Measurements from ENCODE around the gene GOLM1. TPM values are rescaled to one million over a fixed set of nuclear protein-coding genes. Genes with fewer than 3 reads are reported as not detected.

The GOLM1 gene
- total RNA-seq, 2 donors from 2014 or later = 17.8 to 20.4 TPM

DNA sequence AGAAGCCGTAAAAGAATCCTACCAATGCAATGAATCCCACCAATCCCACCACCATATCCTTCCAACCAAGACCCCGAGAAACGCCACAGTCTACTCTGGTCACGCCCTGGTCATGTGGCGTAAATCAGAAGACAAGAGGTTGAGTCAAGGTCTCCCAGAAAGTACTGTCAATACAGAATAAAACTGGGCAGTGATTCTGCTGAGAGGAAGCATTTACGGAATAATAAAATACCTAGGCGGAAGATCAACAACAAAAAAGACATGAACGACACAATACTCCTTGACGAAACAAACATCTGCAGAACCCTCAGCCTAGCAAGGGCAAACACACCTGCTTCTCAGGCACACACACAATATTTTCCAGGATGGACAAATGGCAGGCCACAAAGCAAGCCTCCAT lies 62.8 kb downstream of the GOLM1 start:
- no peaks in the 10 kb centered on the region for H3K9me3 ChIP-seq
- TF ChIP-seq, protein P1, sequence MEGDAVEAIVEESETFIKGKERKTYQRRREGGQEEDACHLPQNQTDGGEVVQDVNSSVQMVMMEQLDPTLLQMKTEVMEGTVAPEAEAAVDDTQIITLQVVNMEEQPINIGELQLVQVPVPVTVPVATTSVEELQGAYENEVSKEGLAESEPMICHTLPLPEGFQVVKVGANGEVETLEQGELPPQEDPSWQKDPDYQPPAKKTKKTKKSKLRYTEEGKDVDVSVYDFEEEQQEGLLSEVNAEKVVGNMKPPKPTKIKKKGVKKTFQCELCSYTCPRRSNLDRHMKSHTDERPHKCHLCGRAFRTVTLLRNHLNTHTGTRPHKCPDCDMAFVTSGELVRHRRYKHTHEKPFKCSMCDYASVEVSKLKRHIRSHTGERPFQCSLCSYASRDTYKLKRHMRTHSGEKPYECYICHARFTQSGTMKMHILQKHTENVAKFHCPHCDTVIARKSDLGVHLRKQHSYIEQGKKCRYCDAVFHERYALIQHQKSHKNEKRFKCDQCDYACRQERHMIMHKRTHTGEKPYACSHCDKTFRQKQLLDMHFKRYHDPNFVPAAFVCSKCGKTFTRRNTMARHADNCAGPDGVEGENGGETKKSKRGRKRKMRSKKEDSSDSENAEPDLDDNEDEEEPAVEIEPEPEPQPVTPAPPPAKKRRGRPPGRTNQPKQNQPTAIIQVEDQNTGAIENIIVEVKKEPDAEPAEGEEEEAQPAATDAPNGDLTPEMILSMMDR (IDR thresholded peaks at IDR 0.05) = no peak
- no peak overlapping the region for H3K4me3 ChIP-seq
- no peaks in the 10 kb centered on the region for H3K27me3 ChIP-seq (replicated peaks; ENCODE audit: insufficient read depth)
- DNase-seq (ENCODE audit: low spot score) = no peak
- no peak for ATAC-seq (ENCODE audit: insufficient number of reproducible peaks, low FRiP score, low read depth)
- H3K27ac ChIP-seq = no peak overlapping the region
- H3K4me1 ChIP-seq (ENCODE audit: control insufficient read depth in 1 of 2, low read depth in 2 of 2) = no peaks in the 10 kb centered on the region
- H3K36me3 ChIP-seq = no peaks in the 10 kb centered on the region

DNA sequence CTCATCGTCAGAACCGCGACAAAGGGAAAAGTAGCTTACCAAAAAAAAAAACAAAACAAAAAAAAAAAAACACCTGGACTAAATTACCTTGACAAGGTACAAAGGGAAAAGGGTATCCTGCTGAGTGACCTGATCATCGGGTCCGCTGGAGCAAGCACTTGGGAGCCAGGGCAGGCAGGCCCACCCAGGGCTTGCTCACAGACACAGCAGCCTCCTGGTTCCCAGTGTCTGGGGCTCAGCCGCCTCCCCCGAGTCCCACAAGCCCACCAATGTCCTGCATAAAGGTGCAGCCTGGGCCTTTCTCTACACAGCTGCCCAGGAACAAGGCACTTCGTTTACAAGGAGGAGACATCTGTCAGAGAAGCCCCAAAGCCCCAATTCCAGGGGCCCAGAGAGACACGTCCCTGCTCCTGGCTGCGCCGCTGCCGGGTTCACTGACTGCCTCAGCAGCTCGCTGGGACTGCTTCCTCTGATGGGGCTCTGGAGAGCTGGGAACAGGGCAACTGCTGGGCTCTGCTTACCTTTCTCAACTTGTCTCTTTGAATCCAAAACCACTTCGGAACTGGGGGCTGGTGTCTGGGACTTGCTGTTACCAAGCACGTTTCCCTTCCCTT lies 63.4 kb downstream of the GOLM1 start:
- no peak for ATAC-seq (ENCODE audit: insufficient number of reproducible peaks, low FRiP score, low read depth)
- Histone ChIP-seq H3K9me3 (no peaks in the 10 kb centered on the region), H3K4me1 (ENCODE audit: control insufficient read depth in 1 of 2, low read depth in 2 of 2) (no peaks in the 10 kb centered on the region), H3K27ac (no peak overlapping the region), H3K36me3 (no peaks in the 10 kb centered on the region), H3K27me3 (replicated peaks; ENCODE audit: insufficient read depth) (no peaks in the 10 kb centered on the region), H3K4me3 (no peak overlapping the region)
- no peak for DNase-seq (ENCODE audit: low spot score)
- TF ChIP-seq, protein P1 (IDR thresholded peaks at IDR 0.05) = no peak

DNA sequence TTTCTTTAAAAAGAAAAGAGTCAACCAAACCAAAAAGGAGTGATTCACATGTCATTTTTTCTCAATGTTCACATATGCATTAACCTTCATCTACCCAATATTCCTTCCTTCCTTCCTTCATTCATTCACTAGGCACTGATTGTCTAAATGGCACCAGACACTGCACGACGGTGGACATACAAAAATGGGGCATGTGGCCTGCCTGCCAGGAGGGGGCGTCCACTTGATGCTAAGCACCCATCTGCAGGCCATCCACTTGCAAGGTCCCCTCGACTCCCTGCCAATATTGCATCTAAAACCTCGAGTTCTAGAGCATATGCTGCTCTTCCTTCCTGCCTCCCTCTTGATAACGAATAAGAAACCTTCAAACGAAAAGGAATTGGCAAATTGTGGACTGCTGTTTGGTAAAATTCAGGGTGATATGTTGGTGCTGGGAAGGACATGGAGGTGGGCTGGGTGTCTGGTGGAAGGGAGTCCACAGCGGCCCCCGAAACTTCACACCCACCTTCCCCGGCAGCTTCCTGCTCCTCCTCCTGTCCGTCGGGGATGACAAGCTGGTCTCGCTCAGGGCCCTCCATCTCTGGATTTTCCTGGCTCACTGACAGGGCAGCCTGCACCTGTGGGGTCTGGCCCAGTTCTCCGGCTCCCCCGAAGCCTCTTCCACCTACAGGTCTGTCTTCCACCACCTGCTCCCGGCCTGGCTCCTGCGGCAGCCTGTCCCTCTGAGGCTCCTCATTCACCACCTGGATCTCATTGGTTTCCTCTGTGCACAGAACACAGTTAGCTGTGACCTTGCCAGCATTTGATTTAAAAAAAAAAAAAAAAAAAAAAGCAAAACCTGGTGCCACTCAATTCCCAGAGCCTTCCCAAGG lies 64.3 kb downstream of the GOLM1 start:
- TF ChIP-seq, protein P1 (IDR thresholded peaks at IDR 0.05) = no peak
- no peak for DNase-seq (ENCODE audit: low spot score)
- no peaks in the 10 kb centered on the region for H3K9me3 ChIP-seq
- no peak for ATAC-seq (ENCODE audit: insufficient number of reproducible peaks, low FRiP score, low read depth)
- H3K36me3 ChIP-seq = no peaks in the 10 kb centered on the region
- no peak overlapping the region for H3K27ac ChIP-seq
- no peaks in the 10 kb centered on the region for H3K27me3 ChIP-seq (replicated peaks; ENCODE audit: insufficient read depth)
- H3K4me3 ChIP-seq = no peak overlapping the region
- no peaks in the 10 kb centered on the region for H3K4me1 ChIP-seq (ENCODE audit: control insufficient read depth in 1 of 2, low read depth in 2 of 2)

DNA sequence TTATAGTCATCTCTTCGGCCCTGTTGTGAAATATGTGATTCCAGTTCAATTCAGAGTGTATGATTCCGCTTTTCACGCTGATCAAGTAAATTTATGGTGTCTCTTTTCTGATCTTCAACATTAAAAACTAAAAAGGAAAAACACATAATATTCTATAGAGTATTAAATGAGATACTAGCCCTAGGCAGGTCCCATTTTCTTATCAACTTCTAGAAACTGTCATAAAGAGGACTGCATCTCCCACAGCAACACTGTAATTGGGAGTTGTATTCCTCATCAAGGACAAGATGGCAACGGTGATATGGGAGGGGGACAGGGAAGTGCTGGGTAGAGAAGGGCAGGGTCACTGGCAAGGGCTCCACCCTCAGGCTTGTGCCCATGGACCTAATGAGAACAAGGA lies 71.6 kb downstream of the GOLM1 start:
- Histone ChIP-seq H3K27me3 (replicated peaks; ENCODE audit: insufficient read depth) (no peaks in the 10 kb centered on the region), H3K4me1 (ENCODE audit: control insufficient read depth in 1 of 2, low read depth in 2 of 2) (no peaks in the 10 kb centered on the region), H3K27ac (no peak overlapping the region), H3K4me3 (no peak overlapping the region), H3K36me3 (peaks cover 15% of the 10 kb centered on the region), H3K9me3 (no peaks in the 10 kb centered on the region)
- ATAC-seq (ENCODE audit: insufficient number of reproducible peaks, low FRiP score, low read depth) = no peak
- TF ChIP-seq, protein P1 (IDR thresholded peaks at IDR 0.05) = no peak
- no peak for DNase-seq (ENCODE audit: low spot score)

DNA sequence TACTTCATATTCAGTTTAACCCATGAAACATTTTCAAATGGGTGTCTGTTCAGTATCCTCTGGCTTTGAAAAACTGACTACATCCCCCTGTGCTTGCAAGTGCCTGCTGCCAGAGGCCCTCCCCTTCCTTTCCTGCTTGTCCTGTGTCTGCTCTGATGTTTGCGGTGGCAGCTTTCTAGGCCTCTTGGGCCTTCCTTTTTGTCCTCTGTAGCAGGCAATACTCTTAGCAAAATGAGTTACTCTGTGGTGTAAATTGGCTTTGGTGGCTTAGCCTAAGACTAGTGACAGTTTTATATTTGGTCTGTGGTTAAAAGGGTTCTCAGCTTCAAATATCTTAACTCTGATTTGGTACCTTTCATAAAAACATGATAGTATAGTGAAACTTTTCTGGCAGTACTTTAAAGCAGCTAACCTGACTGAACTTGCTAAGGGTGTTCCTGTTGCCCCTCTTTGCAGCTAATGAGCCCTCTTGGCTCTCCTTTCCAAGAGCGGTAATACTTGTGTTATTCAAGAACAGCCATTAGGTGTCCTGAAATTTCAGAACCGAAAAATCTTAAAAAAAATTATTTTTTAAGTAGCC lies 76.6 kb downstream of the GOLM1 start:
- peaks cover 27% of the 10 kb centered on the region for H3K36me3 ChIP-seq
- TF ChIP-seq, protein P1 (IDR thresholded peaks at IDR 0.05) = no peak
- H3K27ac ChIP-seq = no peak overlapping the region

More for the DNA sequence above, 76.6 kb downstream of the GOLM1 start:
- Histone ChIP-seq H3K4me3 (no peak overlapping the region), H3K27me3 (replicated peaks; ENCODE audit: insufficient read depth) (no peaks in the 10 kb centered on the region), H3K9me3 (no peaks in the 10 kb centered on the region), H3K4me1 (ENCODE audit: control insufficient read depth in 1 of 2, low read depth in 2 of 2) (no peaks in the 10 kb centered on the region)
- no peak for ATAC-seq (ENCODE audit: insufficient number of reproducible peaks, low FRiP score, low read depth)
- DNase-seq (ENCODE audit: low spot score) = no peak
